BJ (cell line): ENCODE results near the gene HEATR1. TPM values are rescaled to one million over a fixed set of nuclear protein-coding genes. Genes with fewer than 3 reads are reported as not detected.

Source experiments
- CTCF ChIA-PET: fragments of 350-600 bp; formaldehyde crosslinking; extraction: SDS; loops from one replicate; lab custom pipeline; 2021; ENCODE audit warnings: antibody characterized with exemption, inconsistent platforms; lab: Yijun Ruan, JAX
- POLR2A ChIA-PET: fragments of 300-600 bp; sonication (Branson Sonifier 250); formaldehyde crosslinking; extraction: SDS; loops from one replicate; lab custom pipeline; 2021; ENCODE audit warnings: antibody characterized with exemption; lab: Charles Lee
- DNase-seq: peaks from one replicate; pipeline ENCODE4 v3.0.0-alpha.2; 2011; ENCODE audit warnings: low read depth
- H3K27me3 ChIP-seq: 2 replicates; pipeline ENCODE4 v1.6.0; 2011; ENCODE audit warnings: low read length; ENCODE audit not compliant: control insufficient read depth, insufficient read depth
- H3K36me3 ChIP-seq: 2 replicates; pipeline ENCODE4 v1.5.1; 2011; ENCODE audit warnings: low read length; ENCODE audit not compliant: control insufficient read depth, insufficient read depth
- H3K4me3 ChIP-seq: 2 replicates; pipeline ENCODE4 v1.5.1; 2011; ENCODE audit warnings: low read depth, mild to moderate bottlenecking, control low read depth, low read length
- polyA minus RNA-seq: library from RNA; depleted of rRNA, polyadenylated mRNA; stranded (reverse); fragments of >200 nt; gene quantifications from 2 replicates; pipeline ENCODE4 v1.2.3, GENCODE V29; 2011; rRNA and poly(A)+ RNA removed
- polyA plus RNA-seq: library from polyadenylated mRNA; depleted of rRNA; stranded (reverse); fragments of >200 nt; gene quantifications from 2 replicates; pipeline ENCODE4 v1.2.3, GENCODE V29; 2011; rRNA removed
- TF ChIP-seq, protein P1 (sequence below): IDR thresholded peaks from 2 replicates; pipeline ENCODE4 v1.5.1; 2011; ENCODE audit warnings: low read depth, mild to moderate bottlenecking, control low read depth, inconsistent platforms, low read length, moderate library complexity; ENCODE audit not compliant: insufficient read depth

HEATR1 gene, protein sequence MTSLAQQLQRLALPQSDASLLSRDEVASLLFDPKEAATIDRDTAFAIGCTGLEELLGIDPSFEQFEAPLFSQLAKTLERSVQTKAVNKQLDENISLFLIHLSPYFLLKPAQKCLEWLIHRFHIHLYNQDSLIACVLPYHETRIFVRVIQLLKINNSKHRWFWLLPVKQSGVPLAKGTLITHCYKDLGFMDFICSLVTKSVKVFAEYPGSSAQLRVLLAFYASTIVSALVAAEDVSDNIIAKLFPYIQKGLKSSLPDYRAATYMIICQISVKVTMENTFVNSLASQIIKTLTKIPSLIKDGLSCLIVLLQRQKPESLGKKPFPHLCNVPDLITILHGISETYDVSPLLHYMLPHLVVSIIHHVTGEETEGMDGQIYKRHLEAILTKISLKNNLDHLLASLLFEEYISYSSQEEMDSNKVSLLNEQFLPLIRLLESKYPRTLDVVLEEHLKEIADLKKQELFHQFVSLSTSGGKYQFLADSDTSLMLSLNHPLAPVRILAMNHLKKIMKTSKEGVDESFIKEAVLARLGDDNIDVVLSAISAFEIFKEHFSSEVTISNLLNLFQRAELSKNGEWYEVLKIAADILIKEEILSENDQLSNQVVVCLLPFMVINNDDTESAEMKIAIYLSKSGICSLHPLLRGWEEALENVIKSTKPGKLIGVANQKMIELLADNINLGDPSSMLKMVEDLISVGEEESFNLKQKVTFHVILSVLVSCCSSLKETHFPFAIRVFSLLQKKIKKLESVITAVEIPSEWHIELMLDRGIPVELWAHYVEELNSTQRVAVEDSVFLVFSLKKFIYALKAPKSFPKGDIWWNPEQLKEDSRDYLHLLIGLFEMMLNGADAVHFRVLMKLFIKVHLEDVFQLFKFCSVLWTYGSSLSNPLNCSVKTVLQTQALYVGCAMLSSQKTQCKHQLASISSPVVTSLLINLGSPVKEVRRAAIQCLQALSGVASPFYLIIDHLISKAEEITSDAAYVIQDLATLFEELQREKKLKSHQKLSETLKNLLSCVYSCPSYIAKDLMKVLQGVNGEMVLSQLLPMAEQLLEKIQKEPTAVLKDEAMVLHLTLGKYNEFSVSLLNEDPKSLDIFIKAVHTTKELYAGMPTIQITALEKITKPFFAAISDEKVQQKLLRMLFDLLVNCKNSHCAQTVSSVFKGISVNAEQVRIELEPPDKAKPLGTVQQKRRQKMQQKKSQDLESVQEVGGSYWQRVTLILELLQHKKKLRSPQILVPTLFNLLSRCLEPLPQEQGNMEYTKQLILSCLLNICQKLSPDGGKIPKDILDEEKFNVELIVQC (N-terminal part only)
- polyA plus RNA-seq = 11.4 and 19.7 TPM in 2 replicates
- polyA minus RNA-seq = 23.7 and 24.9 TPM in 2 replicates

DNA sequence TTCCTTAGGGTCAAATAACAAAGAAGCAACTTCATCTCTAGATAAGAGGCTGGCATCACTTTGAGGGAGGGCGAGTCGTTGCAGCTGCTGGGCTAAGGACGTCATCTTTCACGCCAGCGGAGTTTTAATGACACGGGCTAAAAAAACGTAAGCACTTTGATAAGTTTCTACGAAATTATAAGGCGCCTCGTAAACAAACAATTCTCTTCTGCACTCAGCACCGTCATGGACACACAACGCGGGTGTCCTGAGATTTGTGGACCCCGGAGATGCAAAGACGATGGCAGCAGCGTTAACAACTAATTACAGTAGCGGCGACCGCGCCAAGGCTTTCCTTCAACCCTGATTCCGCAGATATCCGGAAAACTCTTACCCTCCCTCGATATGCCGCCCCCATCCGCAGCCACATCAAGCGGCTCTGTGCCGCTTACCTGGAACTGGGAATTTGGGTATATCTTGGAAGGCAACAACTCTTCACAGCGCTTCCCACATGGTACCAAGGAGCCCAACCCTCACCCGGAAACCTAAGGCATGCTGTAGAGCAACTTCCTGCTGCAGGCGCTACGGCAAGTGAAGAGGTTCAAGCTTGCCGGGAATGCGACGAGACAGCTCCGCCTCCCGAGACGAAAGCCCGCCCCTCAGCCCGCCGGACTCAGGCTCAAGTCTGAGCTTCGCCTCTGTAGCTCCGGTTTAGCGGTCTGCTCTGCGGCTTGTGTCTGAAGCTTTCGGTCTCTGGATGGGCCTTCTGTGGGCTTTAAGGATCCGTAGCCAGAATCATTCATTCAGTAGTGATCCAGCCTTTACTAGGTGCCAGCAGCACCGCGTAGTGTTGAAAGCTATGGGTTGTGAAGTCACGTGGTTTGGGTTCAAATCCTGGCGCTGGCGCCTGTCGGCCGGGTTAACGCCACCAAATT, at the start of gene HEATR1:
Gene HEATR1, minus strand, starts transcription at position 526 of the 914 bp plus-strand sequence. Its CDS starts 421 bp downstream, at position 105.
- H3K27me3 ChIP-seq = no peaks in the 10 kb centered on the region
- POLR2A ChIA-PET = no interaction called here
- peak; percentile 78 for DNase-seq
- peaks cover 2% of the 10 kb centered on the region; the same call in 1 of the 2 replicates for H3K36me3 ChIP-seq
- TF ChIP-seq, protein P1, sequence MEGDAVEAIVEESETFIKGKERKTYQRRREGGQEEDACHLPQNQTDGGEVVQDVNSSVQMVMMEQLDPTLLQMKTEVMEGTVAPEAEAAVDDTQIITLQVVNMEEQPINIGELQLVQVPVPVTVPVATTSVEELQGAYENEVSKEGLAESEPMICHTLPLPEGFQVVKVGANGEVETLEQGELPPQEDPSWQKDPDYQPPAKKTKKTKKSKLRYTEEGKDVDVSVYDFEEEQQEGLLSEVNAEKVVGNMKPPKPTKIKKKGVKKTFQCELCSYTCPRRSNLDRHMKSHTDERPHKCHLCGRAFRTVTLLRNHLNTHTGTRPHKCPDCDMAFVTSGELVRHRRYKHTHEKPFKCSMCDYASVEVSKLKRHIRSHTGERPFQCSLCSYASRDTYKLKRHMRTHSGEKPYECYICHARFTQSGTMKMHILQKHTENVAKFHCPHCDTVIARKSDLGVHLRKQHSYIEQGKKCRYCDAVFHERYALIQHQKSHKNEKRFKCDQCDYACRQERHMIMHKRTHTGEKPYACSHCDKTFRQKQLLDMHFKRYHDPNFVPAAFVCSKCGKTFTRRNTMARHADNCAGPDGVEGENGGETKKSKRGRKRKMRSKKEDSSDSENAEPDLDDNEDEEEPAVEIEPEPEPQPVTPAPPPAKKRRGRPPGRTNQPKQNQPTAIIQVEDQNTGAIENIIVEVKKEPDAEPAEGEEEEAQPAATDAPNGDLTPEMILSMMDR = peak; percentile 9; the same call in 1 of the 2 replicates
- CTCF ChIA-PET = interaction anchor here (0.6 to 2.3 kb wide), 7 partner anchors 15 to 958 kb away, joined by 3 to 7 read pairs (median 4); no protein-coding TSS in a partner anchor
- H3K4me3 ChIP-seq = peak within 1 kb of the TSS; percentile 68

DNA sequence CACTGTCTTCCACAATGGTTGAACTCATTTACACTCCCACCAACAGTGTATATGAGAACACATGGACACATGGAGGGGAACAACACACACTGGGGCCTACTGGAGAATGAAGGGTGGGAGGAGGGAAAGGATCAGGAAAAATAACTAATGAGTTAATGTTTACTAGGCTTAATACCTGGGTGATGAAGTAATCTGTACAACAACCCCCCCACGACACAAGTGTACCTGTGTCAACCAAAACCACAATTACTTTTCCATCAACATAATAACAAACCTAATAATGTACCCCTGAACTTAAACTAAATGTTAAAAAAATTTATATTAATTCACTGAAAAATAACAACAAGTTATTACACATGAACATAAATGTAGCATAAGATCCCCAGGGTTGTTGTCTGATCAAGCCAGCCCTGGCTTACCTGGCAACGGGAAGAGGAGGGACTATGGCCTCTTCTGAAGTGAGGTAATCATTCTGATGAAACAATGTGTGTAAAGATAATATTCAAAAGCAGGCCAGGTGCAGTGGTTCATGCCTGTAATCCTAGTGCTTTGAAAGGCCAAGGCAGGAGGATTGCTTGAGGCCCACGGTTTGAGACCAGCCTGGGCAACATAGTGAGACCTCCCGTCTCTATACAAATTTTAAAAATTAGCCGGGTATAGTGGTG, 40.8 kb upstream of the HEATR1 start:
- no peaks in the 10 kb centered on the region for H3K27me3 ChIP-seq
- CTCF ChIA-PET = no interaction called here
- no peak for DNase-seq
- no peaks in the 10 kb centered on the region for H3K36me3 ChIP-seq
- POLR2A ChIA-PET = no interaction called here
- TF ChIP-seq, protein P1 = no peak
- no peak overlapping the region for H3K4me3 ChIP-seq

DNA sequence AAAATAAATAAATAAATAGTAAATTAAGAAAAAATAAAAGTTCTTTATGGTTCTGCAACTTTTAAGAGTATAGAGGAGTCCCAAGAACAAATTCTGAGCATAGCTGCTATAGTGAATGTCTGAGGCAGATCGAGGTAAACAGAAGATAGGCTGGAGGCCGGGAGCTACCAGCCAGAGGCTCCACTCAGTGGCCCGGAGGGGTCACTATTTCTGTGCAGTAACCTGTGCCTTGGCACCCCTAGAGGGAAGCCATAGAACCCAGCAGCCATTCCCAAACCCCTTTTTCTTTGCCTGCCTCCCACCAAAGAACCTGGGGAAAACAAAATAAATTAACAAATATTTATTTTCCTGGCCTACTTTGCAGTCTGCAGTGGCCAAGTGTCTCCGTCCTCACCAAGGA, 38.4 kb upstream of the HEATR1 start:
- Histone ChIP-seq H3K27me3 (no peaks in the 10 kb centered on the region), H3K4me3 (no peak overlapping the region), H3K36me3 (no peaks in the 10 kb centered on the region)
- no peak for DNase-seq
- TF ChIP-seq, protein P1 = no peak
- POLR2A ChIA-PET = no interaction called here
- CTCF ChIA-PET = interaction anchor here (0.7 kb wide), 1 partner anchor 101 kb away, joined by 3 read pairs; no protein-coding TSS in a partner anchor

DNA sequence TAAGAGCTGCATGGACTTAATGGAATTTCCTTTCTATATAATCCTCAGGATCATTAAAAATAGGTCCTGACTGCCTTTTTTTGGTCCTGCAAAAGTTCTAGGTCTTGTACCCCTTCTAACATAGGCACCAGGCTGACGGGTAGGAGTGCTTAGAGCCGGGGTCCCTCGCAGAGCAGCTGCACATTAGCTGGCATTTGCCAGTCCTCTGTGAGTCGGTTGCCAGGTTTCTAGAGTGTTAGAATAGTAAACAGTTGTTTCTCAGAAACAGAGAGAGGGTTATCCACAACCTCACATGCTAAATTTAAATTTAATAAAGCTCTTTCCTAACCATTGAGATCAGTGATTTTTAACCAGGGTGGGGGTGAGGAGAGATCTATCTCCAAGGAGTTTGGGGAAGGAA, 35.4 kb upstream of the HEATR1 start:
- H3K4me3 ChIP-seq = no peak overlapping the region
- DNase-seq = no peak
- TF ChIP-seq, protein P1 = no peak
- no peaks in the 10 kb centered on the region for H3K36me3 ChIP-seq
- POLR2A ChIA-PET = no interaction called here
- no peaks in the 10 kb centered on the region for H3K27me3 ChIP-seq
- CTCF ChIA-PET = no interaction called here
